ENCODE data around the gene SPSB1. TPM values are rescaled to one million over a fixed set of nuclear protein-coding genes. Genes with fewer than 3 reads are reported as not detected.

The SPSB1 gene
- total and polyA plus RNA-seq, 2 of the 4 experiments (the other 2 are of a cell fraction), result 16.7 to 19.8 TPM

DNA sequence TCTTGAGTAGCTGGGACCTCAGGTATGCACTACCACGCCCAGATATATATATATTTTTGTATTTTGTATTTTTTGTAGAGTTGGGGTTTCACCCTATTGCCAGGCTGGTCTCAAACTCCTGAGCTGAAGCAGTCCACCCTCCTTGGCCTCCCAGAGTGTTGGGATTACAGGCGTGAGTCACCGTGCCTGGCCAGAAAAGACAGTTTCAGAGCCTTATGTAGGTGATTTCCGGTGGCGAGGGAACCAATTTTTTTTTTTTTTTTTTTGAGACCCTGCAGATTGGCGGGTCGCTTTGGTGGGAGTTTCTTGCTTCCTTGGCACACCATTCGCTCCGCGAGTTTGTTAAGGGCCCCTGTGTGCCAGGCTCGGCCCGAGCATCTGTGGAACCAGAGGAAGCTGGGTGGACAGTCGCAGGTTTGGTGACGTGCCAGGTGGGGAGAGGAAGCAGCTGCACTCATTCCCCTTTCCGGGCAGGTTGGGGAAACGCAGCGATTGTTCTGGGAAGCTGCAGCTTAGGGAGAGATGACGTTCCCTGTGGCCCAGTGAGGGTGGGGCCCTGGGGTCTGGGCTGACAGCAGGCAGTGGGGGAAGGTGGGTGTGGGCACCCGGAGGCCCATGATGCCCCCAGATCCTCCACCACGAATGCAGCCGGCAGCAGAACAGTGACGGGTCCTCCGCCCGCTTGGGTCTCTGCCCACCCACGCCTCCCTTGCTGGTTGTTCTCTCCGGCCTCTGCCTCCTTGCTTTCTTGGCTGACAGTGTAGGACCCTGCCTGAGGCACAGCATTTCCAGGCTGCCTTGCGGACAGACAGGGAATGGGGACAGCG, 25.1 kb downstream of the SPSB1 start:
- intact Hi-C loops (cut with micrococcal nuclease) (no loop called here), dilution Hi-C loops (cut with HindIII; ENCODE audit: low sequenced_read_pairs, unreplicated experiment) (no loop called here), in situ Hi-C loops (cut with MboI; ENCODE audit: low sequenced_read_pairs) (no loop called here)
- CTCF ChIA-PET, result interaction anchor here (0.6 kb wide), 1 partner anchor 27 kb away, joined by 3 read pairs; no protein-coding TSS in a partner anchor
- no peak overlapping the region for H4K5ac ChIP-seq (ENCODE audit: low read depth, low read length)
- H3K36me3 ChIP-seq (ENCODE audit: control insufficient read depth, insufficient read depth, low read length), result no peaks in the 10 kb centered on the region; the same call in 1 of the 2 replicates
- H4K8ac ChIP-seq (ENCODE audit: low read depth in 2 of 2, low read length in 2 of 2), result peak overlapping the region in 1 of 2 experiments; percentile 40; a peak in 1 of 4 replicates
- ATAC-seq (ENCODE audit: low read depth) (no peak; the same call in 1 of the 2 replicates), DNase-seq (peak; percentile 74)
- H2AK9ac ChIP-seq (replicated peaks; ENCODE audit: low read depth, low read length, poor library complexity), result peak overlapping the region; percentile 68
- H2AFZ ChIP-seq (replicated peaks; ENCODE audit: low read length, poor library complexity), result peak overlapping the region; percentile 28
- H2BK15ac ChIP-seq (ENCODE audit: low read depth, low read length), result 0 out of 3 replicates have a peak overlapping the region, but pooled peaks have one; percentile 36
- no peaks in the 10 kb centered on the region for H3K9me3 ChIP-seq (ENCODE audit: control insufficient read depth, insufficient read depth, low read length)
- peaks cover 97% of the 10 kb centered on the region for H4K20me1 ChIP-seq (ENCODE audit: insufficient read depth, low read length)
- H3K4me3 ChIP-seq (ENCODE audit: insufficient read depth, low read depth, low read length), result no peak overlapping the region
- H3K27ac ChIP-seq (ENCODE audit: insufficient read depth, low read length), result no peak overlapping the region
- 63% methylated on average over 11 of the region's 28 CpGs; no CpG with 5 or more reads in 1 of the 2 experiments for whole genome bisulfite sequencing, 2 experiments (ENCODE audit: extremely low coverage in 2 of 2, insufficient read length in 1 of 2)
- peak overlapping the region; percentile 44 for H2BK120ac ChIP-seq (ENCODE audit: low read depth, low read length)
- H3K9me1 ChIP-seq (ENCODE audit: insufficient read depth, low read length), result peaks cover 68% of the 10 kb centered on the region
- peaks cover 39 to 92% of the 10 kb centered on the region in 2 experiments for H3K79me1 ChIP-seq (ENCODE audit: low read depth in 1 of 2, low read length in 2 of 2)
- H3K4me1 ChIP-seq (ENCODE audit: control insufficient read depth, insufficient read depth, low read length), result peaks cover 49% of the 10 kb centered on the region
- no peaks in the 10 kb centered on the region for H3K27me3 ChIP-seq (ENCODE audit: control insufficient read depth, insufficient read depth, low read length)
- H3K56ac ChIP-seq (ENCODE audit: extremely low read depth, insufficient read depth, low read length), result no peak overlapping the region
- POLR2A ChIA-PET (ENCODE audit: unreplicated experiment), result no interaction called here
- no TSS peak for BruUV-seq (replicated peaks)
- H3K18ac ChIP-seq (ENCODE audit: low read depth, low read length), result no peak overlapping the region
- peak overlapping the region; percentile 43; the same call in 1 of the 2 replicates for H4K91ac ChIP-seq (ENCODE audit: insufficient read depth, low read depth, low read length)
- TF ChIP-seq FOS (IDR thresholded peaks at IDR 0.05; ENCODE audit: low read depth, low read length), result peak; percentile 79
- peak; percentile 19; the same call in 1 of the 2 replicates for TF ChIP-seq SMC3 (IDR thresholded peaks at IDR 0.05; ENCODE audit: low read depth, low read length)
- TF ChIP-seq MXI1 (IDR thresholded peaks at IDR 0.05; ENCODE audit: borderline replicate concordance, low read depth, low read length), result no peak
- TF ChIP-seq, protein P1, sequence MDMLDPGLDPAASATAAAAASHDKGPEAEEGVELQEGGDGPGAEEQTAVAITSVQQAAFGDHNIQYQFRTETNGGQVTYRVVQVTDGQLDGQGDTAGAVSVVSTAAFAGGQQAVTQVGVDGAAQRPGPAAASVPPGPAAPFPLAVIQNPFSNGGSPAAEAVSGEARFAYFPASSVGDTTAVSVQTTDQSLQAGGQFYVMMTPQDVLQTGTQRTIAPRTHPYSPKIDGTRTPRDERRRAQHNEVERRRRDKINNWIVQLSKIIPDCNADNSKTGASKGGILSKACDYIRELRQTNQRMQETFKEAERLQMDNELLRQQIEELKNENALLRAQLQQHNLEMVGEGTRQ (IDR thresholded peaks at IDR 0.05; ENCODE audit: low read depth, low read length), result no peak
- no peak for TF ChIP-seq MAFK (IDR thresholded peaks at IDR 0.05; ENCODE audit: low read depth, low read length)
- 0 out of 2 replicates have a peak overlapping the region, but pooled peaks have one; percentile 54 for H3K14ac ChIP-seq (replicated peaks; ENCODE audit: low read depth, low read length)
- no peak overlapping the region for H3K9ac ChIP-seq (ENCODE audit: low read depth, low read length)
- no peak overlapping the region for H3K4me2 ChIP-seq (ENCODE audit: low read depth, low read length)
- H3K23ac ChIP-seq (ENCODE audit: low read depth, low read length), result peak overlapping the region; percentile 61; the same call in 1 of the 2 replicates
- H2BK20ac ChIP-seq (ENCODE audit: low read depth, low read length), result peak overlapping the region; percentile 52; the same call in 1 of the 2 replicates
- peak overlapping the region; percentile 78 for H2AK5ac ChIP-seq (ENCODE audit: low read depth, low read length)
- no peak overlapping the region for H2BK5ac ChIP-seq (ENCODE audit: low read depth, low read length, poor library complexity, severe bottlenecking)
- peak overlapping the region; percentile 68 for H3K4ac ChIP-seq (ENCODE audit: low read depth, low read length)

Data from IMR-90 (cell line).